ENCODE results near the gene MAGEA8.
"Not testable (repeated sequence)": the region's sequence is repeated elsewhere in the genome, so short reads cannot be mapped to it uniquely, and the experiment has no call there.

MAGEA8 gene, protein sequence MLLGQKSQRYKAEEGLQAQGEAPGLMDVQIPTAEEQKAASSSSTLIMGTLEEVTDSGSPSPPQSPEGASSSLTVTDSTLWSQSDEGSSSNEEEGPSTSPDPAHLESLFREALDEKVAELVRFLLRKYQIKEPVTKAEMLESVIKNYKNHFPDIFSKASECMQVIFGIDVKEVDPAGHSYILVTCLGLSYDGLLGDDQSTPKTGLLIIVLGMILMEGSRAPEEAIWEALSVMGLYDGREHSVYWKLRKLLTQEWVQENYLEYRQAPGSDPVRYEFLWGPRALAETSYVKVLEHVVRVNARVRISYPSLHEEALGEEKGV

DNA sequence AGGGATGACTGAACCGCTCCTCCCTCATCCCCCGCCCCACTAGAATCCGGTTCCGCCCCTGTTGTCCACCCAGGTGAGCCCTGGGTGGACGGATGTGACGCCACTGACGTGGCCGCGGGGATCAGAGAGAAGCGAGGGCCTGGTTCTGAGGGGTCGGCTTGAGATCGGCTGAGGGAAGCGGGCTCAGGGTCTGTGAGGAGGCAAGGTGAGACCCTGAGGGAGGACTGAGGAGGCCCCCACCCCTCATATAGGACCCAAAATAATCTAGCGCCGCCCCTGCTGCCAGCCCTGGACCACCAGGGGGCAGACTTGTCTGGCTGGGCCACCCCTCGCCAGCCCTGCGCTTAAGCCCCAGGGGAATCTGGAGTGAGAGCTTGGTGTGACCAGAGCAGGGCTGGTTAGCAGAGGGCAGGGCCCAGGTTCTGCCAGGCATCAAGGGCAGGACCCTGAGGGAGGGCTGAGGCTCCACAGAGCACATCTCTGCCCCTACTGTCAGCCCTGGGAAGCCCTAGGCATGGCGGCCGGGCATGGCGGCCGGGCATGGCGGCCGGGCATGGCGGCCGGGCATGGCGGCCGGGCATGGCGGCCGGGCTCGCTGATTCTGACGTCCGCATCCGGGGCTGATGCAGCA, at the start of gene MAGEA8:
MAGEA8 (plus strand) TSS at position 103 of the 631 bp plus-strand sequence. CDS start 3,090 bp downstream, outside the sequence.
- in situ Hi-C loops (cut with MboI; ENCODE audit: low sequenced_read_pairs) = no loop called here

DNA sequence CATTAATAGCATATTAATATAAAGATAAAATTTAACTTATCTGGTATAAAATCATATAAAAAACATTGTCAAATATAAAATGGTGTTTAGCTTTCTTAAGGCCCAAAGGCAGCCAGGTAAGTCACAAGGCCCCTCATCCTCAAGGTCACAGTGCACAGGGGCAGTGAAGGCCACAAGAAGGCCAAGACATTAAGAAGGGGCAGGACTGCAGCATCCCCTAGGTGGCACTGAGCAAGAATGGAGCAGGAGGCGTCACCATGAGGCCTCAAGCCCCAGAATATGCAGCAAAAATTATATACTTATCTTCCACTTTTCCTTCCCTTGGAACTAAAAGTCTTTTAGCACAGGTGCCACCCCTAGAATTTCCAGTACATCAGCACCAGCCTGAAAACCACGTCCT, 49.5 kb upstream of the MAGEA8 start:
- in situ Hi-C loops (cut with MboI; ENCODE audit: low sequenced_read_pairs) = no loop called here

DNA sequence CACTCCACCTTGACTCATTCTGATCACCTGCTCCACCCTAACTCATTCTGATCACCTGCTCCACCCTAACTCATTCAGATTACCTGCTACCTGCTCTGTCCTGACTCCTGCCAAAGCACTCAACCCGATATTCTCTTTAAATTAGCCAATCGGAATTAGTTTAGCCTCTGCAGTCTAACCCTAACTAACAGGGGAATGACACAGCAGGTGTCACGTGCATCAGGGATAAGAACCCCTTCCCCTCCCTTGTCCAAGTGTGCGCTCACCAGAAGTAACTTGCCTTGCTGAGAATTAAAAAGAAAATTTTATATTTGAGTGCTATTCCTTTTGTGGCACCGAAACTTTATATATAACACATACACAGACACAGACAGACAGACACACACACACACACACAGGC, 44.3 kb upstream of the MAGEA8 start:
- in situ Hi-C loops (cut with MboI; ENCODE audit: low sequenced_read_pairs) = not testable (repeated sequence)

DNA sequence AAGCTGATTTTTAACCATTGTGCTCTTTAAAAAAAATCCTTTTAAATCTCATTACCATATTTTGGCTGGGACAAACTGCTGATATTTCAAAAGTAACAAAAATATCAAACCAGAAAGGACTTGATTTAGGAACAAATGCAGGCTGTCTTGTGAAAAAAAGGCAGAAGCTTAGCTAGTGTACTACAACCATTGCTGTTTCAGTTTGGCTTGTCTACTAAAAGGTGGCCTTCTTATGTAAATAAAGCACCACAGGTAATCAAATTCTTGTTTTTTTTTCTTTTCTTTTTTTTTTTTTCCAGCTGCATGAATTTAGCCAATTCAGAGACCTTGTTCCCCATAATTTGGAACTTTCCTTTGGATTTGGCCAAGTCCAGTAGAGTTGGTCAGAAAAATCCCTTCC, 43.8 kb upstream of the MAGEA8 start:
- in situ Hi-C loops (cut with MboI; ENCODE audit: low sequenced_read_pairs) = no loop called here

DNA sequence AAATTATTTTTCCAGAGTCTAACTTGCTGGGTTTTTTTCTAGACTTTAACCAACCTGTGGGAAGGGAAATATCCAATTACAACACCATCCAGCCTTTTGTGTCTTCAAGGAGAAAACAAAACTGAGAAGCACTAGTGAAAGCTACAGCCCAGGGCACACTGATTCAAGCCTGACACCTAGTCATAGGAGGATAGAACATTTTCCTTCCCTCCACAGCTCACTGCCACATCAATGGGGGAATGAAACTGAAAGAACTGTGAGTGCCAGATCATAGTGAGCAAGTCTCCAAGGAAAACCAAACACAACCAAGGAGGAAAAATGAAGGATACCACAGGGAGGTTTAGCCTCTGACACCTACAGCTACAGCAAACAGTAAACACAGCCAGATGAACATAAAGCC, 43.3 kb upstream of the MAGEA8 start:
- in situ Hi-C loops (cut with MboI; ENCODE audit: low sequenced_read_pairs) = no loop called here

DNA sequence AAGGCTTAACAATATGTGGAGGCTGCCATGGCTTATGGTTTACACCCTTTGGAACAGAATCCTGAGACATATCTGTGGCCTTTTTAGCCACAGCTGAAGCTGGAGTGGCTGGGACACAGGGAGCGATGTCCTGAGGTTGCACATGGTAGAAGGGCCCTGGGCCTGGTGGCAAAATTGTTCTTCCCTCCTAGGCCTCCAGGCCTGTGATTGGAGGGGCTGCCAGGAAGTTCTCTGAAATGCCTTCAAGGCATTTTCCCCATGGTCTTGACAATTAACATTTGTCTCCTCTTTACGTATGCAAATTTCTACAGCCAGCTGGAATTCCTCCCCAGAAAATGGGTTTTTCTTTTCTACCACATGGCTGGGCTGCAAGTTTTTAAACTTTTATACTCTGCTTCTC, 39.1 kb upstream of the MAGEA8 start:
- in situ Hi-C loops (cut with MboI; ENCODE audit: low sequenced_read_pairs) = no loop called here

DNA sequence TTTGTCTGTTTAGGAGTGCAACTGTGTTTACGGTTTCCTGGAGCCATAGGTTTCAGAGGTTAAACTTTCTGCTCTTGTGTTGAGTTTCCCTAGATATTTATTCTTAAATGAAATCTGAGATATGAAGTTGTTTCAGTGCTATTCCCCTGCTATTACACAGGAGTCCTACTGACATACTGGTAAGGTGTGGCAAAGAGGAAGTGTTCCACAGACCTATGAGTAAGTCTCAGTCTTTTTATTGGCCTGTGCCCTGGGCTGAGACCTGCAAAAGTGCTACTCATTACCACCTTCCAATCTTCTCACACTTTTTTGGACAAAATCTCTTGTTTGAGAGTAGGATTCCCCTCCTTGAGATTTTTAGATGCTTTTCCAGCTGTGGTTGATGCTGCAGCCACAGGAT, 35.6 kb upstream of the MAGEA8 start:
- in situ Hi-C loops (cut with MboI; ENCODE audit: low sequenced_read_pairs) = no loop called here

DNA sequence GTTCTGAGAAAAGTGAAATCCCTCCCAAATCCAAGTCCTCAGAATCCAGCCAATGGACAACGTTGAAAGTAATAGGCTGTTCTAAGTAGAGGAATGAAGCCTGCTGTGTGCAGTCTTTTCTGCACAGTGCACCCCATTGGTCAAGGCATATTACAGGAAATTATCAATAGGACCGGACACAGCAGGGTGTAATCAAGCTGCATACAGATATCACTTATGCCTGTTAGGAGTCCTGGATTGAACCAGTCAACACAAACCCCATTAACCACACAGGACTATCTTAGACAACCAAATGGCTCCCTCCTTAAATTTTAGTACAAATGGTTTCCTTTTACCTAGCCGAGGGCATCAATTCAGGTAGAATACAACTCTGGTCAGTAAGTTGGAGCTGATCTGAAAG, 34.2 kb upstream of the MAGEA8 start:
- in situ Hi-C loops (cut with MboI; ENCODE audit: low sequenced_read_pairs) = no loop called here

DNA sequence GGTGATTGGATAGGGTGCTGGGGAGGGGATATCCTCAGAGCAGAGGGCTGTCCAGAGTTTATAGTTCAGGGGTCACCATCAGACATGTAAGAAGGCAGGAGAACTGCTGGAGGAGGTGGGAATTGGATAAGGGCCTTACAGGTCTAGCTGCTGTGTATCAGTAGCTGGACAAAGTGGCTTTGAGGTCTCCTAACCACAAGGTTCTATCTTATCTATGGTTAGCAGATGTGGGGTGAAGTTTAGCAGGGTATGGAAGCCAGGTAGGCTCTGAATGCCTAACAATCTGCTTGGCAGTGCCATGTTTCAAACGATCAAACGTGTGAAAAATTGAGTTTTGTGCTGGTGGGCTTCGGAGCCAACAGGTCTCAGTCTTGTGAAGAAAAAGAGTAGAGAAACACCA, 32.1 kb upstream of the MAGEA8 start:
- in situ Hi-C loops (cut with MboI; ENCODE audit: low sequenced_read_pairs) = no loop called here

DNA sequence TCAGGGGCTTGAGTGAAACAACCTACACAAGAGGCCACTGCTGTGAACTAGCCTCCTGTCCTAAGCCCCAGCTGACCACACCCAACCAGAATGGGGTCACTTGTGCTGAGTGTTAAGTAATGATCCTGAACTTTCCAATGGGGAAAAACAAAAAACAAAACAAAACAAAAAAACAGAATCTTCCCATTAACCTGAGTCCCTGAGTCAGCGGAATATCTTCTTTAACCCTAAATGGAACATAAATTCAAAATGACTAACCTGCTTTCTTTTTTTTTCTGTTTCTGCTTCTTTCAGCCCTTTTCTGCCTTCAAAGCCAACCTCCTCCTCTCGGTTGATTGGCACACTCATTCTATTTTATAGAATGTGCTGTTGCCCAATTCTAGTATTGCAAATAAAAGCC, 31.2 kb upstream of the MAGEA8 start:
- in situ Hi-C loops (cut with MboI; ENCODE audit: low sequenced_read_pairs) = no loop called here

DNA sequence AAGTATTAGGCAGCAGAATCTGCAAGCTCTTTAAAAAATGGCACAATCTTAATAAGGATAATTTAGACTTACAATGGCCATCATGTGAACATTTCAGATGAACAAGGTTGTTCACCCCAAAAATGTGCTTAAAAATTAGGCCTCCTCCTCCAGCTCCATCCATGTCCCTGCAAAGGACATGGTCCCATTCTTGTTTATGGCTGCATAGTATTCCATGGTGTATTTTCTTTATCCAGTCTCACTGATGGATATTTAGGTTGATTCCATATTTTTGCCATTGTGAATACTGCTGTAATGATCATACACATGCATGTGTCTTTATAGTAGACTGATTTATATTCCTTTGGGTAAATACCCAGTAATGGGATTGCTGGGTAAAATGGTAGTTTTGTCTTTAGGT, 29.1 kb upstream of the MAGEA8 start:
- in situ Hi-C loops (cut with MboI; ENCODE audit: low sequenced_read_pairs) = no loop called here

DNA sequence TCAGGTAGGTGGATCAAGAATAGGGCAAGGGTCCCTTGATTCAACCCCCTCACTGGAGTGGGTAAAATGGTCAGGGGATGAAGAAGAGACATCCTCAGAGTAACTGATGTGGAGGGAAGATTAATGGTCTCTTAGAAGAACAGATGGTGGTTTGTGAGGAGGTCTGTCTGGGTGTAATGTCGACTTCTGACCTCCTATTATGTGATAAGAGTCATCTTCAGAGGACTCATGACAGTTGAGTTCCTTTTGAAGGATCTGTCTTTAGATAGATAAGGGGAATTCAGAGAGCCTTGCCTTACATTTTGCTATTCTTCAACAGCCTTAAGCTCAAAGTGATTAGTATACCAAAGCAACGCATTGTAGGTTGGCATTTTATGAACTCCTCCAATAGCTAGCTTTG, 27.1 kb upstream of the MAGEA8 start:
- in situ Hi-C loops (cut with MboI; ENCODE audit: low sequenced_read_pairs) = no loop called here

DNA sequence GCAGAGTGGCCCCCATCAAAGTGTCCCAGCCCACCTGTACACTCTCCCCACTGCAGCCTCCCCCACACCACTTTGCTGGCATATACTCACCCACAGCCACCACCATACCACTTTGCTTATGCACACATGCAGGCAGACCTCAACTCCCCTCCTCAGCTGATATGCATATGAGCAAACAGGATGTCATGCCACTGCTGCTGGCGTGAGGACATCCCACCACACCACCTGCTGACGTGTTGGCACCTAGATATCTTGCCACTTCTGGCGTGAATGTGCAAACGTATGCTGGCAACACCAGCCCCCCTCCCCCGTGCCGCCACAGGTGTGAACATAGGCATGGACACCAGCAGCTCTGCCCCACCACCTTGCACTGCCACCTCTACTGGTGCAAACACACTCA, 22.4 kb upstream of the MAGEA8 start:
- in situ Hi-C loops (cut with MboI; ENCODE audit: low sequenced_read_pairs) = no loop called here

DNA sequence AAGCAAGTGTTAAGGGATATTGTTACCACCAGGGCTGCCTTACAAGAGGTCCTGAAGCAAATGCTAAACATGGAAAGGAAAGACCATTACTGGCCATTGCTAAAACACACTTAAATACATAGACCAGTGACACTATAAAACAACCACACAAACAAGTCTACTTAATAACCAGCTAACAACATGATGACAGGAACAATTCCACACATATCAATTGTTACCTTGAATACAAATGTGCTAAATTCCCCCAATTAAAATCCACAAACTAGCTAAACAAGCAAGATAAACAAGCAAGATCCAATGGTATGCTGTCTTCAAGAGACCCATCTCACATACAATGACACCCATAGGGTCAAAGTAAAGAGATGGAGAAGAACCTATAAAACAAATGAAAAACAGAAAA, 20.5 kb upstream of the MAGEA8 start:
- in situ Hi-C loops (cut with MboI; ENCODE audit: low sequenced_read_pairs) = no loop called here

DNA sequence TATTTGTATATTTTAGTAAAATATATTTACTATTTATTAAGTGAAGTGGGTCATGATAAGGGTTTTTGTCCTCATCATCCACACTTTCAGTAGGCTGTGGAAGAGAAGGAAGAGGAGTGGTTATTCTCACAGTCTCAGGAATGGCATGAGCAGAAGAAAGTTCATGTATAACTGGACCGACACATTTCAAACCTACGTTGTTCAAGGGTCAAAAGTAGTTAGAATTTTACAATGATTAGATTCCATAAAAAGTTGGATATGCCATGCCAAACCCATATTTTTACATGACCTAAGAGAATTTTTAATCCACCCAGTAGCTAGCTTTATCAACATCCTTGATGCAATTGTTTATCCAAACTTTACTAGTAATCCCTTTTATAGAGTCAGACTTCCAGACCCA, 15.6 kb upstream of the MAGEA8 start:
- in situ Hi-C loops (cut with MboI; ENCODE audit: low sequenced_read_pairs) = no loop called here

DNA sequence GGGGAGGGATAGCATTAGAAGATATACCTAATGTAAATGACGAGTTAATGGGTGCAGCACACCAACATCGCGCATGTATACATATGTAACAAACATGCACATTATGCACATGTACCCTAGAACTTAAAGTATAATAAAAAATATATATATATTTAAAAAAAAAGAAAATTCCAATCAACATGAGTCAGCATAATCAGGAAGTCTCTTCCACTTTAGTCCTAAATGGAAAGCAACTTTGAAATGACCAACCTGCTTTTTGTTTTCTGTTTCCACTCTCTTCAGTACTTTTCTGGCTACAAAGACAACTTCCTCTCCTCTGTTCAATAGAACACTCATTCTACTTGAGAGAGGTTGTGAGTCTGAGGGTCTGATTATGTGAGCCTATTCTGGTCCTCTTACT, 13.5 kb upstream of the MAGEA8 start:
- in situ Hi-C loops (cut with MboI; ENCODE audit: low sequenced_read_pairs) = no loop called here

DNA sequence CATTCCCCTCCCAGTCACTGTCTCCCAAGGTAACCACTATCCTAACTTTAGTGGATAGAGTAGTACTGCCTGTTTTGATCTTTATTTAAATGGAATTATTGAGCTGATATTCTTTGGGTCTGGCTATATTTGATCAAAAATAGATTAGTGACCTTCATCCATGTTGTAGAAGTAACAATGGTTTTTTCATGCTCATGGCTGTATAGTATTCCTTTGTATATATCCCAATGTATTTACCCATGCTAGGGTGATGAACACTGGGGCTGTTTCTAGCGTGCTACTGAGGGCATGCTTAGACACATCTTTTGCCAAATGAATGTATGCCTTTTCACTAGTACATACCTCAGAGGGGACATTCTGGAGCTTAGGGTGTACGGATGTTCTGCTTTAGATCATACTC, 10.1 kb upstream of the MAGEA8 start:
- in situ Hi-C loops (cut with MboI; ENCODE audit: low sequenced_read_pairs) = no loop called here

DNA sequence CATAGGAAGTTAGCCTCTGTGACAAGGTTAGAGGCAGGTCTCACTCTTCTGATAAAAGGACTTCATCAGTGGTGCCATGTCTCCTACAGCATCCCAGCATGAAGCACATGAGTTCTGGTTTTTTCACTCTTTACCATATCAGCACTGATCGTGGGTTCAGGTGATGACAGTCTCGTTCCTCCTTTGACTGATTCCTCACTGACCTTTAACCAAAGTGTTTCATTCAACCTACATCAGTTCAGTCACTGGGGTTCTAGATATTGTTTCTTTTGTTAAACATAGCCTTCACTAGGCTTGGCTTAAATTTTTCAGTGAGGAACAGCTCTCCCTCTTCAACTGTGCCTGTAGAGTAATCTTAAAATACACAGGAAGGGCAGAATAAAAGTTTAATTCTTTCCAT, 9.6 kb upstream of the MAGEA8 start:
- in situ Hi-C loops (cut with MboI; ENCODE audit: low sequenced_read_pairs) = no loop called here

DNA sequence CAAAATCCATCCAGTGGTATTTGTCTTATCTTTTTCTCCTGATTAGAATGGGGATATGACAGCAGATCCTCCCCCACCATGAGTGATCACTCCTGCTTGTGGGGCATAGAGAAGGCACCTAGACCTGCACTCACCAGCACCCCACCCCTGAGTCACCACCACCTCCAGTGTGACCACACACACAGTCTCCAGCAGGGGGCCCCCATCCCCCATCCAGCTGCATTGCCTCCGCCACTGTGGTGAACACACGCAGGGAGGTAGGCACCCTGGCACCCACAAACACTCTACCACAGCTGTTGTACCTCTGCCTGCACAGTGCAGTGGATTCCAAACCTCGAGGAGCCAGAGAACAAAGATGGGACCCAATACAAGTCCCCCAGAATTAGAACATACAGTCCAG, 9.0 kb upstream of the MAGEA8 start:
- in situ Hi-C loops (cut with MboI; ENCODE audit: low sequenced_read_pairs) = no loop called here

DNA sequence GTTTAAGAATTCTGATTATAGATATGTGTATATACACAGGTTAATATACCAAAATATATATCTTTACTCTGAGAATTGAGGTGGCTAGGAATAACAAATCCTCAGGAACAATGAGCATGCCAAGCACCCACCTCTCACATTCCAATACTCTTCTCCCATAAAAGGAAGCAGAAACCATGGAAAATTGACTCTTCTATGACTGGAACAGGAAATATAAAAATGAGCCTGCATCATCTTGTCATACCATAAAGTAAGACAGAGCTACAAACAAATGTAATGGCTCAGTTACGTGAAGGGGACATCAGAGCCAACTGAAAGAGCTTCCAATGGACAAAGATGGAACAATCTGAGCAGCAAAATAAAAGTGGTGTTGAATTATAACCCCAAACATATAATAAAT, 3.8 kb upstream of the MAGEA8 start:
- in situ Hi-C loops (cut with MboI; ENCODE audit: low sequenced_read_pairs) = no loop called here

DNA sequence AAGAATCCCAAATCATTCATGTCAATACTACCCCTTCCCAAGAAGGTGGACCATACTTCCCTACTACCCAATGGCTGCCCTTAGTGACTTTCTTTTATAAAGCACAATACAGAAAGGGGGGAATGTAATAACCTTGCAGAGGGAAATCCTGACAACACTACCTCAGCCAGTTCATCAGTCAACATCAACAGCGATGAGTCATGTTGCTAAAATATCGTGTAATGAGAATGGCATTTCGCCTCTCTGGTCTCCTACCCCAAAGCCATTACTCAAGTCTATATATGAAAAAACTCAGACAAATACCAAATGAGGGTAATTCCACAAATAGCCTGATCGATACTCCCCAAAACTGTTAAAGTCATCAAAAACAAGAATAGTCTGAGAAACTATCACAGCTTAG, 3.3 kb upstream of the MAGEA8 start:
- in situ Hi-C loops (cut with MboI; ENCODE audit: low sequenced_read_pairs) = no loop called here

DNA sequence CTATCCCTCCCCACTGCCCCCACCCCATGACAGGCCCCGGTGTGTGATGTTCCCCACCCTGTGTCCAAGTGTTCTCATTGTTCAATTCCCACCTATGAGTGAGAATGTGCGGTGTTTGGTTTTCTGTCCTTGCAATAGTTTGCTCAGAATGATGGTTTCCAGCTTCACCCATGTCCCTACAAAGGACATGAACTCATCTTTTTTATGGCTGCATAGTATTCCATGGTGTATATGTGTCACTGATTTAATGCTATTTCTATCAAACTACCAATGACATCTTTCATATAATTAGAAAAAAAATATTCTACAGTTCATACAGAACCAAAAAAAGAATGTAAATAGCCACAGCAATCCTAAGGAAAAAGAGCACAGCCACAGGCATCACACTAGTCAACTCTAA, 9.8 kb downstream of the MAGEA8 start:
- in situ Hi-C loops (cut with MboI; ENCODE audit: low sequenced_read_pairs) = not testable (repeated sequence)

DNA sequence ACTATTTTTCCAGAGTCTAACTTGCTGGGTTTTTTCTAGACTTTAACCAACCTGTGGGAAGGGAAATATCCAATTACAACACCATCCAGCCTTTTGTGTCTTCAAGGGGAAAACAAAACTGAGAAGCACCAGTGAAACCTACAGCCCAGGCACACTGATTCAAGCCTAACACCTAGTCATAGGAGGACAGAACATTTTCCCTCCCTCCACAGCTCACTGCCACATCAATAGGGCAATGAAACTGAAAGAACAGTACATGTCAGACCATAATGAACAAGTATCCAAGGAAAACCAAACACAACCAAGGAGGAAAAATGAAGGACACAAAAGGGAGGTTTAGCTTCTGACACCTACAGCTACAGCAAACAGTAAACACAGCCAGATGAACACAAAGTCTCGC, 17.6 kb downstream of the MAGEA8 start:
- in situ Hi-C loops (cut with MboI; ENCODE audit: low sequenced_read_pairs) = no loop called here

Measured in HL-60/S4 (cell line).